Caco-2 (cell line): Measurements from ENCODE around the gene TMEM86A. TPM values are rescaled to one million over a fixed set of nuclear protein-coding genes. Genes with fewer than 3 reads are reported as not detected.

Source experiments
- BruUV-seq: library from RNA; stranded (reverse); fragments of 400-500 nt; replicated peaks from 2 replicates; lab custom pipeline; 2021; lab: Mats Ljungman, UMichigan
- CTCF ChIA-PET: fragments of 300-600 bp; sonication (Branson Sonifier 250); formaldehyde crosslinking; loops from one replicate; lab custom pipeline; 2022; ENCODE audit warnings: antibody characterized with exemption; lab: Charles Lee
- POLR2A ChIA-PET: fragments of 300-600 bp; sonication (Branson Sonifier 250); formaldehyde crosslinking; loops from one replicate; lab custom pipeline; 2022; ENCODE audit warnings: antibody characterized with exemption; lab: Charles Lee
- DNase-seq, 2 experiments: peaks; one replicate each; pipeline versions ENCODE4 v3.0.0 to v3.0.0-alpha.2; 2020 to 2022
- H3K27me3 ChIP-seq: replicated peaks from 2 replicates; pipeline ENCODE4 v1.6.0; 2011; ENCODE audit warnings: low read length; ENCODE audit not compliant: control insufficient read depth, insufficient read depth
- H3K36me3 ChIP-seq: 2 replicates; pipeline ENCODE4 v1.5.1; 2011; ENCODE audit warnings: low read length; ENCODE audit not compliant: control insufficient read depth, insufficient read depth
- H3K4me1 ChIP-seq: fragments of 250-450 bp; sonication (Bioruptor Pico); 2 replicates; pipeline ENCODE4 v1.5.1; 2020; ENCODE audit warnings: mild to moderate bottlenecking
- H3K4me3 ChIP-seq: 2 replicates; pipeline ENCODE4 v1.5.1; 2011; ENCODE audit warnings: low read depth, mild to moderate bottlenecking, control low read depth, low read length
- H3K9me3 ChIP-seq: fragments of 250-450 bp; sonication (Bioruptor Pico); 2 replicates; pipeline ENCODE4 v1.5.1; 2020; ENCODE audit warnings: mild to moderate bottlenecking, moderate library complexity
- H3K27ac Mint-ChIP-seq: one replicate; pipeline ENCODE4 v1.8.0; 2022; ENCODE audit warnings: mixed read lengths; ENCODE audit not compliant: unreplicated experiment
- H3K27me3 Mint-ChIP-seq: one replicate; pipeline ENCODE4 v1.8.0; 2022; ENCODE audit warnings: mixed read lengths; ENCODE audit not compliant: insufficient read depth, unreplicated experiment
- H3K36me3 Mint-ChIP-seq: one replicate; pipeline ENCODE4 v1.8.0; 2022; ENCODE audit warnings: mild to moderate bottlenecking, mixed read lengths; ENCODE audit not compliant: insufficient read depth, unreplicated experiment
- H3K4me1 Mint-ChIP-seq: one replicate; pipeline ENCODE4 v1.8.0; 2022; ENCODE audit warnings: low read depth, mixed read lengths; ENCODE audit not compliant: unreplicated experiment
- H3K4me3 Mint-ChIP-seq: one replicate; pipeline ENCODE4 v1.8.0; 2022; ENCODE audit warnings: mild to moderate bottlenecking, moderate library complexity, mixed read lengths; ENCODE audit not compliant: unreplicated experiment
- H3K9me3 Mint-ChIP-seq: one replicate; pipeline ENCODE4 v1.8.0; 2022; ENCODE audit warnings: mixed read lengths; ENCODE audit not compliant: unreplicated experiment
- intact Hi-C: fragments of 100-400 bp; cut with micrococcal nuclease; formaldehyde crosslinking; loops from one replicate; pipeline ENCODE4 v1.10.0; 2022; ENCODE audit not compliant: unreplicated experiment
- total RNA-seq: library from RNA; stranded (reverse); gene quantifications from 2 replicates; pipeline ENCODE4 v1.2.3, GENCODE V29; 2022
- TF ChIP-seq, protein P1 (sequence below), 2 experiments: fragments of 200-600 bp in 1 of 2; IDR thresholded peaks; 1 replicate in 1 of 2; 2 replicates in 1 of 2; pipeline versions ENCODE4 v1.5.1 to v1.8.0; 2011 to 2022; ENCODE audit warnings: antibody characterized with exemption in 1 of 2, control low read depth in 1 of 2, inconsistent platforms in 1 of 2, low read depth in 1 of 2, low read length in 1 of 2, mild to moderate bottlenecking in 1 of 2, moderate library complexity in 1 of 2; ENCODE audit not compliant: insufficient read depth in 1 of 2, severe bottlenecking in 1 of 2, unreplicated experiment in 1 of 2

The TMEM86A gene
- total RNA-seq, 1 experiment from 2014 or later: 0.25 TPM

DNA sequence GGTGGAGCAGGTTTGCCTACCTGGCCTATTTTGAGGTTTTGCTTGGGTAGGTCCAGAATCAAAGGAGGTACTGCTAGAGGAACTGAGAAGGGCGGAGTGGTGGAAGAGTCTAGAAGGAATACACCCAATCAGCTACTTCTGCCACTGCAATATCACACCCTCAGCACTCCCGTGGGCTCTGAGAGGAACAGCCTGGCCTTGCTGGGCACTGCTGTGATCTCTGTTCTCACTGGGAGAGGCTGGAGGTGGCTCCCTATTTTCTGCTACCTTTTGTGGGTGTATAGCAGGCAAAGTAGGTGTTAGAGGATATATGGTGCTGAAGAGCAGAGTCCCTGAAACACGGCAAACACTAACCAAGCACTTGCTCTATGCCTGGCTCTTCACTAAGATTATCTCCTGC, 52.4 kb downstream of the TMEM86A start:
- DNase-seq: no peak
- ChIA-PET POLR2A (no interaction called here), CTCF (no interaction called here)
- H3K36me3 Mint-ChIP-seq: peaks cover 6% of the 10 kb centered on the region
- no TSS peak for BruUV-seq
- H3K9me3 Mint-ChIP-seq: no peaks in the 10 kb centered on the region
- no peak overlapping the region for H3K4me3 Mint-ChIP-seq
- intact Hi-C loops: no loop called here
- H3K27ac Mint-ChIP-seq: no peak overlapping the region
- Histone ChIP-seq H3K36me3 (no peaks in the 10 kb centered on the region), H3K4me3 (no peak overlapping the region), H3K4me1 (no peaks in the 10 kb centered on the region), H3K9me3 (no peaks in the 10 kb centered on the region), H3K27me3 (no peaks in the 10 kb centered on the region; the same call in 1 of the 2 replicates)
- H3K27me3 Mint-ChIP-seq: no peaks in the 10 kb centered on the region
- peaks cover 7% of the 10 kb centered on the region for H3K4me1 Mint-ChIP-seq
- TF ChIP-seq, protein P1, sequence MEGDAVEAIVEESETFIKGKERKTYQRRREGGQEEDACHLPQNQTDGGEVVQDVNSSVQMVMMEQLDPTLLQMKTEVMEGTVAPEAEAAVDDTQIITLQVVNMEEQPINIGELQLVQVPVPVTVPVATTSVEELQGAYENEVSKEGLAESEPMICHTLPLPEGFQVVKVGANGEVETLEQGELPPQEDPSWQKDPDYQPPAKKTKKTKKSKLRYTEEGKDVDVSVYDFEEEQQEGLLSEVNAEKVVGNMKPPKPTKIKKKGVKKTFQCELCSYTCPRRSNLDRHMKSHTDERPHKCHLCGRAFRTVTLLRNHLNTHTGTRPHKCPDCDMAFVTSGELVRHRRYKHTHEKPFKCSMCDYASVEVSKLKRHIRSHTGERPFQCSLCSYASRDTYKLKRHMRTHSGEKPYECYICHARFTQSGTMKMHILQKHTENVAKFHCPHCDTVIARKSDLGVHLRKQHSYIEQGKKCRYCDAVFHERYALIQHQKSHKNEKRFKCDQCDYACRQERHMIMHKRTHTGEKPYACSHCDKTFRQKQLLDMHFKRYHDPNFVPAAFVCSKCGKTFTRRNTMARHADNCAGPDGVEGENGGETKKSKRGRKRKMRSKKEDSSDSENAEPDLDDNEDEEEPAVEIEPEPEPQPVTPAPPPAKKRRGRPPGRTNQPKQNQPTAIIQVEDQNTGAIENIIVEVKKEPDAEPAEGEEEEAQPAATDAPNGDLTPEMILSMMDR (IDR thresholded peaks at IDR 0.05; ENCODE audit: insufficient read depth in 1 of 2, low read depth in 1 of 2, low read length in 1 of 2, severe bottlenecking in 1 of 2, unreplicated experiment in 1 of 2): no peak

GRCh38 chr11:18752502-18752901, 53.9 kb downstream of the TMEM86A start:
- Histone ChIP-seq H3K27me3 (no peaks in the 10 kb centered on the region; the same call in 1 of the 2 replicates), H3K9me3 (no peaks in the 10 kb centered on the region), H3K36me3 (no peaks in the 10 kb centered on the region), H3K4me1 (peaks cover 5% of the 10 kb centered on the region; the same call in 1 of the 2 replicates), H3K4me3 (no peak overlapping the region)
- no peaks in the 10 kb centered on the region for H3K9me3 Mint-ChIP-seq
- no peak overlapping the region for H3K4me3 Mint-ChIP-seq
- no peak for DNase-seq
- H3K27ac Mint-ChIP-seq: no peak overlapping the region
- H3K4me1 Mint-ChIP-seq: peaks cover 11% of the 10 kb centered on the region
- no peaks in the 10 kb centered on the region for H3K27me3 Mint-ChIP-seq
- POLR2A ChIA-PET: no interaction called here
- intact Hi-C loops: no loop called here
- BruUV-seq: no TSS peak
- peaks cover 6% of the 10 kb centered on the region for H3K36me3 Mint-ChIP-seq
- TF ChIP-seq, protein P1 (IDR thresholded peaks at IDR 0.05; ENCODE audit: insufficient read depth in 1 of 2, low read depth in 1 of 2, low read length in 1 of 2, severe bottlenecking in 1 of 2, unreplicated experiment in 1 of 2): no peak
- CTCF ChIA-PET: no interaction called here

DNA sequence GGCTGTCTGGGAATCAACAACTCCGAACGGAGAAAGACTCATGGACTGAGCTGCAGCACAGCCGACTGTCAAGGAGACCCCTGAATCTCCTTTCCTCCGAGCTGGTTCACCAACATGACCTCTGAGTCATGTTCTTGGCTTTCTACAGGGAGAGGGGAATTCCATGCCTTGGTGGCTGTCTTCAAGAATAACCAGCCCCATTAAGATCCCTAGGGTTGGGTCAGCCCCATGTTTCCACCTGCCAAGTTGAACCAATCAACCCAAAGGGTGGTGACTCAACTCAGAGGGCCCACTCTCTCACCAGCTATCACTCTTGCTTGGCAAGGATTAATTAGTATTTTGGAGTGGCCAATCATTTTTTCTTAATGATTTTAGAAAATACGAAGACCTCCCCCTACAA, 55.7 kb downstream of the TMEM86A start:
- POLR2A ChIA-PET: no interaction called here
- no peaks in the 10 kb centered on the region for H3K9me3 ChIP-seq
- CTCF ChIA-PET: no interaction called here
- no TSS peak for BruUV-seq
- no peaks in the 10 kb centered on the region for H3K36me3 ChIP-seq
- H3K4me3 ChIP-seq: no peak overlapping the region
- H3K4me1 ChIP-seq: peaks cover 5% of the 10 kb centered on the region; the same call in 1 of the 2 replicates
- DNase-seq: no peak
- intact Hi-C loops: no loop called here
- Mint-ChIP-seq H3K9me3 (no peaks in the 10 kb centered on the region), H3K4me1 (peaks cover 17% of the 10 kb centered on the region), H3K27ac (no peak overlapping the region), H3K36me3 (peaks cover 6% of the 10 kb centered on the region), H3K4me3 (no peak overlapping the region), H3K27me3 (no peaks in the 10 kb centered on the region)
- TF ChIP-seq, protein P1 (IDR thresholded peaks at IDR 0.05; ENCODE audit: insufficient read depth in 1 of 2, low read depth in 1 of 2, low read length in 1 of 2, severe bottlenecking in 1 of 2, unreplicated experiment in 1 of 2): no peak
- H3K27me3 ChIP-seq: no peaks in the 10 kb centered on the region; the same call in 1 of the 2 replicates

Other genes starting within 250 kb of the TMEM86A start
- 0.51 and 0.59 TPM in 2 replicates for gene LDHAL6A, start 242.9 kb upstream of the TMEM86A start, total RNA-seq
- gene TSG101, start 171.8 kb upstream of the TMEM86A start, total RNA-seq: 64.6 and 86.6 TPM in 2 replicates
- gene UEVLD, start 110.0 kb upstream of the TMEM86A start, total RNA-seq: 15.9 and 19.2 TPM in 2 replicates
- gene MISFA, start 99.0 kb upstream of the TMEM86A start, total RNA-seq: 5.2 and 8.8 TPM in 2 replicates
- gene SPTY2D1, start 64.4 kb upstream of the TMEM86A start, total RNA-seq: 21.4 and 24.6 TPM in 2 replicates
- gene IGSF22, start 27.4 kb downstream of the TMEM86A start, total RNA-seq: not detected in 2 replicates
- not detected in 2 replicates for gene PTPN5, start 93.0 kb downstream of the TMEM86A start, total RNA-seq
- not detected in 2 replicates for gene MRGPRX1, start 240.6 kb downstream of the TMEM86A start, total RNA-seq